Gastroesophageal sphincter (tissue), 4 donors: Measurements from ENCODE around the gene WDR35. TPM values are rescaled to one million over a fixed set of nuclear protein-coding genes. Genes with fewer than 3 reads are reported as not detected.

ENCODE experiments used
- ATAC-seq: fragments of 150-250 bp; one replicate; pipeline ENCODE4 v1.9.1; 2016; ENCODE audit warnings: mild to moderate bottlenecking, moderate library complexity
- H3K27ac ChIP-seq, 4 donors: fragments of 200-600 bp; sonication (generic) in 3 of 4; 1 replicate in 3 of 4; 2 replicates in 1 of 4; pipeline ENCODE4 v1.5.1; 2016 to 2019
- H3K27me3 ChIP-seq: fragments of 200-600 bp; sonication (generic); one replicate; pipeline ENCODE4 v1.5.1; 2019
- H3K36me3 ChIP-seq, 2 donors: fragments of 200-600 bp; sonication (generic); one replicate each; pipeline ENCODE4 v1.5.1; 2019; ENCODE audit warnings: control low read depth in 1 of 2
- H3K4me1 ChIP-seq, 3 donors: fragments of 200-600 bp; sonication (generic); 1 replicate in 2 of 3; 2 replicates in 1 of 3; pipeline ENCODE4 v1.5.1; 2016 to 2019; ENCODE audit warnings: control low read depth in 2 of 3
- H3K4me3 ChIP-seq, 2 donors: fragments of 200-600 bp; sonication (generic); one replicate each; pipeline ENCODE4 v1.5.1; 2019; ENCODE audit warnings: mild to moderate bottlenecking in 1 of 2, moderate library complexity in 1 of 2
- H3K9me3 ChIP-seq, 3 donors: fragments of 200-600 bp; sonication (generic); one replicate each; pipeline ENCODE4 v1.5.1; 2017 to 2019; ENCODE audit warnings: control low read depth in 2 of 3
- CTCF ChIP-seq, 4 experiments: fragments of 200-600 bp in 2 of 4; fragments of 450-650 bp in 2 of 4; sonication (generic) in 1 of 4; IDR thresholded peaks; one replicate each; pipeline ENCODE4 v1.5.1; 2017 to 2019; ENCODE audit warnings: antibody characterized with exemption in 4 of 4, mild to moderate bottlenecking in 2 of 4, moderate library complexity in 2 of 4
- EP300 ChIP-seq: sonication (generic); formaldehyde crosslinking; IDR thresholded peaks from one replicate; pipeline ENCODE4 v1.6.1; 2017; ENCODE audit warnings: antibody characterized with exemption, mild to moderate bottlenecking
- POLR2A ChIP-seq, 2 donors: fragments of 450-650 bp; IDR thresholded peaks; one replicate each; pipeline ENCODE4 v1.6.1; 2017; ENCODE audit warnings: antibody characterized with exemption in 2 of 2, mild to moderate bottlenecking in 2 of 2, moderate library complexity in 1 of 2
- POLR2AphosphoS5 ChIP-seq: sonication (generic); formaldehyde crosslinking; IDR thresholded peaks from one replicate; pipeline ENCODE4 v1.6.1; 2017; ENCODE audit warnings: antibody characterized with exemption
- WGBS, 2 donors: methylation state at CpG; one replicate each; pipeline ENCODE4 v1.1.5; 2018; ENCODE audit warnings: low coverage in 1 of 2; 5-methylcytosine and 5-hydroxymethylcytosine counted together
- total RNA-seq, 4 donors: library from RNA; depleted of rRNA; stranded (reverse); fragments of >200 nt; gene quantifications; one replicate each; pipeline ENCODE4 v1.1.0, GENCODE V29; 2016

WDR35 gene
- total RNA-seq, 4 donors from 2014 or later: 10.1 to 22.2 (median 17.7) TPM

DNA sequence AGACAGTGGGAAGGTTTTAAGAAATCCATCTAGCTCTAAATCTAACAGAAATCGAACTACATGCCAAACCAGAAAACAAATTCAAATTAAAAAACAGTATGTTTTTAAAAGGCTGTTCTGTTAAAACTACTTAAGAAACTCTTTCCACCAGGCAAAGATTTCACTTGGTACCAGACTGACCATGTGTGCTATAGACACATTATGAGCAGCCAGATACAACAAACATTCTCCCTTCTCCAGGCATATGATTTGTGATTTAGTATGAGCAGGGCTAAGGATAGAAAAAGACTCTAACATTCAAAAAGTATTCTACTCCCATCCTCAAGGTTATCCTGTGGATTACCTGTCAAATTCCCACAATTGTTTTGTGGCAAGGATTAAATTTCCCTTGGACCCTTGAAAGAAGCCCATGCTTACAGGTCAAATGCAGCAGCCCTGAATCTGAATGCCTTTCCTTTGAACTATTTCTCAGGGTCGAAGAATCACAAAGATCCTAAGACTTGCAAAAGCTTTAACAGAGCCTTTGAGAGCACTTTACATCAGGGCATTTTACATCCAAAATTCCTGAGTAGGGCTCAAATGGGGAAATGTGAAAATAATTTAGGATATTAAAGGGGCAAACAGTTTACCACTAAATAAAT is 45.6 kb downstream of the WDR35 start:
- no peak overlapping the region for H3K27ac ChIP-seq
- H3K9me3 ChIP-seq: no peaks in the 10 kb centered on the region
- ATAC-seq: no peak
- no peak overlapping the region for H3K4me3 ChIP-seq
- WGBS, 2 donors: 50 to 78% methylated on average over 1 to 2 of the region's 2 CpGs
- H3K36me3 ChIP-seq: peaks cover 0 to 14% of the 10 kb centered on the region in 2 donors
- no peaks in the 10 kb centered on the region for H3K27me3 ChIP-seq
- H3K4me1 ChIP-seq: peaks cover 0 to 8% (median 0%) of the 10 kb centered on the region in 3 donors
- TF ChIP-seq POLR2A (IDR thresholded peaks at IDR 0.05) (no peak), EP300 (no peak), POLR2AphosphoS5 (no peak), CTCF (IDR thresholded peaks at IDR 0.05) (no peak)

DNA sequence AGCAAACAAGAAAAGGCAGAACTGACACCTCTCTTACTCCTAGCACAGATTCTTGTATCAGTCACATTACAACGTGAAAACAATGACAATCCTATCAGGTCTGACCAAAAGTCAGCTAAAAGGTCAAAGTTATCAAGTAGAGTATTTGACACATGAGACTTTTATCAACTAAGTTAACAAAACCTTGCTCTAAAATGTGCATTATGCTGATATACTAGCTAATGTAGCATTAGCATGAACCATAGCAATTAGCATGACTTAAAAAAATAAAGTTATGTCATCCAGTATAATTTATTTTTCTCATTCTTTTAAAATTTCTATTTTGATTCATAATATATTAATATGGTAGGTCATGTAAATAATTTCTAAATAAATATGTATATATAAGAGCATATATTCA is 46.7 kb downstream of the WDR35 start:
- no peak overlapping the region for H3K4me3 ChIP-seq
- WGBS, 2 donors: 44 to 63% methylated on average over 1 of the region's 1 CpG
- H3K9me3 ChIP-seq: no peaks in the 10 kb centered on the region
- H3K27ac ChIP-seq: no peak overlapping the region
- H3K27me3 ChIP-seq: no peaks in the 10 kb centered on the region
- peaks cover 0 to 20% of the 10 kb centered on the region in 2 donors for H3K36me3 ChIP-seq
- no peaks in the 10 kb centered on the region for H3K4me1 ChIP-seq
- ATAC-seq: no peak
- no peak for TF ChIP-seq EP300
- no peak for TF ChIP-seq POLR2A (IDR thresholded peaks at IDR 0.05)
- TF ChIP-seq POLR2AphosphoS5: no peak
- no peak for TF ChIP-seq CTCF (IDR thresholded peaks at IDR 0.05)

GRCh38 chr2:19942199-19942598 is 47.7 kb downstream of the WDR35 start:
- peaks cover 0 to 30% of the 10 kb centered on the region in 2 donors for H3K36me3 ChIP-seq
- no peak for ATAC-seq
- no peak overlapping the region for H3K27ac ChIP-seq
- no peaks in the 10 kb centered on the region for H3K4me1 ChIP-seq
- H3K4me3 ChIP-seq: no peak overlapping the region
- H3K27me3 ChIP-seq: no peaks in the 10 kb centered on the region
- no peak for TF ChIP-seq EP300
- TF ChIP-seq CTCF (IDR thresholded peaks at IDR 0.05): no peak
- TF ChIP-seq POLR2A (IDR thresholded peaks at IDR 0.05): no peak
- TF ChIP-seq POLR2AphosphoS5: no peak
- H3K9me3 ChIP-seq: no peaks in the 10 kb centered on the region

- Histone ChIP-seq H3K4me1 (no peaks in the 10 kb centered on the region), H3K4me3 (no peak overlapping the region), H3K36me3 (peaks cover 0 to 48% of the 10 kb centered on the region in 2 donors), H3K9me3 (no peaks in the 10 kb centered on the region), H3K27ac (no peak overlapping the region), H3K27me3 (no peaks in the 10 kb centered on the region)
- 79 to 96% methylated on average over 4 of the region's 4 CpGs for WGBS, 2 donors
- ATAC-seq: no peak
- TF ChIP-seq EP300 (no peak), POLR2A (IDR thresholded peaks at IDR 0.05) (no peak), CTCF (IDR thresholded peaks at IDR 0.05) (no peak), POLR2AphosphoS5 (no peak)
These were observed 52.9 kb downstream of the WDR35 start for GRCh38 chr2:19937004-19937403.

DNA sequence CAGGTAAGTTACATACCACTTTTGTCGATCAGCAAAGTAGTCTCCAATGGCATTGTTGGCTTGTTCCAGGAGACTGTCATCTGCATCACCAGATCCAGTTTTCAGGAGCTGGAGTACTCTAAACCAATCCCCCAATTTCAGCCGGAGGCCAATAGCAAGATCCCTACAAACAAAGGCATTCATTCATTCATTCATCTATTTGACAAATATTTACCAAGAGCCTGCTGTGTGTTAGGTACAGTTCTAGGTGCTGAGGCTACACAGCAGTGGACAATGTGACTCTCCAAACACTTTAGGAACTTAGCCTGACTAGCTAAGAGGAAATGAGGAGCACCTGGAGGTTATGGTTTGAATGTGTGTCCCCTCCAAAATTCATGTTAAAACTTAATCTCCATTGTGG is 53.7 kb downstream of the WDR35 start:
- Histone ChIP-seq H3K9me3 (no peaks in the 10 kb centered on the region), H3K27ac (no peak overlapping the region), H3K36me3 (peaks cover 0 to 48% of the 10 kb centered on the region in 2 donors), H3K4me3 (no peak overlapping the region), H3K4me1 (no peaks in the 10 kb centered on the region), H3K27me3 (no peaks in the 10 kb centered on the region)
- WGBS, 2 donors: 90 to 92% methylated on average over 2 of the region's 2 CpGs
- no peak for TF ChIP-seq EP300
- no peak for TF ChIP-seq POLR2AphosphoS5
- TF ChIP-seq POLR2A (IDR thresholded peaks at IDR 0.05): no peak
- TF ChIP-seq CTCF (IDR thresholded peaks at IDR 0.05): no peak
- no peak for ATAC-seq
